ENCODE data around the gene PAX3.

- no peak for TF ChIP-seq POLR2A (IDR thresholded peaks at IDR 0.05)
- no peak for TF ChIP-seq CTCF (IDR thresholded peaks at IDR 0.05)
- TF ChIP-seq POLR2AphosphoS5 (IDR thresholded peaks at IDR 0.05), result no peak
- no peak for TF ChIP-seq EP300 (IDR thresholded peaks at IDR 0.05; ENCODE audit: low read depth)
Measured at GRCh38 chr2:222205136-222205535, 93.7 kb downstream of the PAX3 start.
